Amygdala (tissue), 56 donors: ENCODE measurements around the gene NID1.
"Not testable (repeated sequence)": the region's sequence is repeated elsewhere in the genome, so short reads cannot be mapped to it uniquely, and the experiment has no call there.

ENCODE experiments used
- DNase-seq, 56 donors: peaks; one replicate each; lab custom pipeline; 2025; lab: John Stamatoyannopoulos, UW

The NID1 gene

DNA sequence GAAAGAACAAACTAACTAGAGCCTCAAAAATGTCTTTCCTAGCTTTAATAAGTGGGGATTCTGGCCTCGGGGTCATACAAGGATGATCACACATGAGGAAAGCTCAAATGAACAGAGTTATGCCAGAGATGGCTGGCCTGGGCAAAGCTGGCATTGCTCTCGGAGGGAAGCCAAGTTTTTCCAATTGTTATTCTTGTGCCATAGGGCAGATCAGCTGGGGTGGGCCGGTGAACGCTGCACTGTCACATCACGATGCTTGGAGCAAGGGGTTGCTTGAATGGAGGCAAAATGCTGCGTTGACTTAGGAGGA lies 122.3 kb downstream of the NID1 start:
- no peak for DNase-seq

DNA sequence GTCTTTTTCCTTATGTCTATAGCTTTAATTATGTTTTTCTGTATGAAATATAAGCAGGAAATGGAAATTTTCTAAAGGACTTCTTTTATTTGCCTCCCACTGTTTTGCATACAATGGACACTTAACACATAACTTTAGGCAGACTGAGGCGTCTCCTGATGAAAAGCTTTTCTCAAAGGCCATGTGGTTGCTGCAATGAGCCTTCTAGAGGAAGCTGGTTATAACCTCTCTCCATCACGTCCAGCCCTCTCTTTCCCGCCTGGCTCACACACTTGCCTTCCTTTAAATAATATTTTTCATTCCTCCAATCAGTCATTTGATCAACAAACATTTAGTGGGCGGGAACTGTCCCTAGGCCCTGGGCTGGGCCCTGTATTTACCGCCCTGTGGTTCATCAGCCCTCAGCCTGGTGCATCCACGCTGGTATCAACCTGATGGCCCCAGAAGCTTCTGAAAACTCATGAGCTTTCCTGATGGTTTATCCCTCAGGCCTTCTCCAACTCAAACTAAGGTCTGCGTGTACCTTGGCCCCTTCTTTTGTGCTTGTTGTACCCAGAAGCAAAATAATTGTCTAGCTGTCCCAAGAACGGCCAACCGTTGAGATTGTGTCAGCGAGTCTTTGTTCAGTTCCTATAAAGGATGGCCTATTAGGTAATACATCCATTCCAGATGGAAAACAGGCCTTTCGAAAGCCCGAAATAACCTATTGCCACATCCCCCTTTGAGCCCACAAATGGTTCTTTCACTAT lies 122.8 kb downstream of the NID1 start:
- no peak for DNase-seq

DNA sequence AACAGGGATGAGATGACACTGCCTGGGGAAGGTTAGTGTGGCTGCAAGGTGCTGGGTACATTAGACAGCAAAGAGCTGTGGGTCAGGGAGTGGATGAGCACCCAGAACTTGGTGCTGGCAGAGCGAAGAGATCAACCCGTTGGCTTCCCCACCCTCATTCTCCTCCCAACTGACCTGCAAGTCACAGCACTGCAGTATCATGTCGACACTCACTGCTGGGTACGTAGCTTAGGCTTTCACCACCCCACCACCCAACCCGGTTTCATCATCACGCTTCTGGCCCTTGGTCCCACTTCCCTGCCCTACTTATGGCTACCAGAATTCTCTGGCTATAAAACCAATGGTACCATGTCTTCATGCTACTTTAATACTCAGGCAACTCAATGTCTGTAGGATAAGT lies 124.6 kb downstream of the NID1 start:
- DNase-seq: no peak

DNA sequence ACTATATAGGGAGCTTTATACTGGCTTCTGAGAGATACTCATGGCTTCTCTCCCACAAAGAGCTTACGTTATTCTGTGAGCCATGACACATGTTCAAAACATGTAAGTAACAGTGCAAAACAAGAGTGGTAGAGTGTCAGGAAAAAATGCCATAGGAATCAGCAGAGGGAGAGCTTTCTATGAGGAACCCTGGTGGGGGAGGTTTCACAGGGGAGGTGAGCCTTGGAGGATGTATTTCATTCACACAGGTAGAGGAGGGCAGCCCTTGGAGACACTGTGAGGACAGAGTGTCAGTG lies 125.5 kb downstream of the NID1 start:
- no peak for DNase-seq

DNA sequence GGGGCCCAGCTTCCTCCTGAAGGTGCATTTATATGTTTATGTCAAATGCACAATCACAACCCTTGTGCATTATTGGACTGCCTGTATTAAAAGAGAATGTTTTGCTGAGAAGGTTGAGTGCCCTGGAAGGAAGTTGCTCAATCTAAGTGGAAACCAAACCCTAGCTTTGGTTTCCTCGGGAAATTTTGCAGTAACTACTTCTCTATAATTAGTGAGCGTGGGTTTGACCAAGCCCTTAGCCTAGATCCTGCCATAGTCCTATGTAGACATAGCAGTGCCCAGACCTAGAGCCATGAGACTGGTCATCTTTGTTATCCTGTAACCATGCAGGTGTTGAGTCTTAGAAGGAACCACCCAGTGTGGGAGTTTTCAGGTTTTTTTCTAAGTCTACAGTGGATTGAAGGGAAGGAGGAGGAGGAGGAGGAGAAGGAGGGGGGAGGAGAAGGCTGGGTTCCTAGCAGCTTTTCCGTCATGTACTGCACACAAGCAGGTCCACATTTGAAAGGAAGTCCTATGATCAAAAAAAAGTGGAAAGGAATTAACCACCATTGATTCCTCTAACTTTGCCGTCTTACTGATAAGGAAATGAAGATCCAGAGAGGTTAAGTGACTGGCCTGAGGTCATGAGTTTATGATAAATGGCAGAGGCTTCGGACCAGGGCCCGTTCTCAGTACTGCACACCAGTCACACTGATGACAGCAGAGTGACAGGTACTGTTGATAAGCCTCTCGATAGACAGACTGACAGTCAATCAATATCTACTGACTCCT lies 126.0 kb downstream of the NID1 start:
- DNase-seq: peak in 1 of 56 donors; percentile 12

DNA sequence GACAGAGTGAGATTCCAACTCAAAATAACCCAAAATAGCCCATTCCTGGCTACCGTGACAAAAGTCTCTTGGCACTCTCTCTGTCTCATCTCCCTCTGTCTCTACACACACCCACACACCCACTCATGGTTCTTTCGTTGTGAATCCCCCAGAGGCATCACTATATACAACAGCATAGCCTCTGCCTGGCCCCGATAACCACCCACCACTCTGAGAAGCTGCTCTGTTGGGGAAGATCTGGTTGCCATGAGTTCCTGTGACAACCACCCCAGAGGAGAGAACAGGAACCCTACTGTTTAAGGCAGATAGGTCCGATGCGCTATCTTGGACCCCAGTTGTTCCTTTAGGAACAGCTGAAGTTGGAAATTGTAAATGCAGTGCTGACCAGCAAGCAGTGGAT lies 127.8 kb downstream of the NID1 start:
- no peak for DNase-seq

DNA sequence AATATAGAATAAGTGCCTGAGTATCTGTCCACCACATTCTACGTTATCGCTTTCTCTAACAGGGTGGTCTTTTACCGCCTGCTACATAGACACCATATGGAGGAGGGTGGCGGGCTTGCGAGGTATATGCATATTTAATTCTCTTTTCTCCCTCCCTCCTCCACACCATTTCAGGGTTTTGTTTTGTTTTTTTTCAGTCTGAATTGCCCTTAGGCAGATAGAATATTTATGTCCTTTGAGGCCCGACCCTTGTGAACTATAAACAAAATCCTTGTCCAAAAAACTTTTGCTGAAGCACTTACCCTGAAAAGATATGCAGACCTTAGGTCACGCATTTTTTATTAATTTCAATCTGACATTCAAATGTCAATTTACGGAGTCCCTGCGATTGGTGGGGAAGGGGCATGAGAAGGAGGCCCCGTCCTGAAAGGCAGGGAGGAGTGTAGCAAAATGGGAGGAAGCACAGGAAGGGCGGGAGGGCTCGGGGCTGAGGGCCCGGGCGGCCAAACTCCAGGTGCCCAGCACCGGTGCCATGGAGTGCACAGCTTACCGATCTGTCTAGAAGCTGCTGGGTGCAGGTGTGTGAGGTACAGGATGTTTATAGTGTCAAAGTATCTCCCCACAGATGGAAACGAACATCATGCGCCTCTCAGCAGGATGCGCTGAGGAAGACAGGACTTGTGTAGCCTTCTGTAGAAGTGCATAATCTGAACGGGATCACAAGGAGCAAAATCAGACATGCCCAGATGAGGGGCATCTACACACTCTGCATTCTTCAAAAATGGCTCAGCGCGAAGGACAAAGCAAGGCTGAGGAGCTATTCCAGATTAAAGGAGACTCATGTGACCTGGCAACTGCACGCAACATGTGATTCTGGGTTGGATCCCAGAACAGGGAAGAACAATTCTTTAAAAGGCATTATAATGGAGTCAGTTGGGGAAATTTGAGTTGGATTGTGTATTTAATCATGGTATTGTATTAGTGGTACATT lies 129.4 kb downstream of the NID1 start:
- DNase-seq: no peak

DNA sequence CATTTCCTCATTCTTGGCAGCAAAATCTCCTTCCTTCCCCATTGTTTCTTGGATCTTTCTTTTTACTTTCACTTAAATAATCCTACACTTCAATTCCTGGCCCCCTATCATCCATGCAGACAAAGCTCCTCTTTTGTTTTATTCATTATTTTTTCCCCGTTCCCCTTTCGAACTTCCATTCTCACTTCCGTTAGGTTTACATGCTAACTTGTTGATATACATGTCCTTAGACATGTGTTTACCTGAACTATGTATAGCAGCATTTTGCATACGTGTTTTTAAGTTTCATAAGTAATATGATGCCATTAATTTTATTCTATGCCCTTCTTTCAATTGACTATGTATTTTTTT lies 131.1 kb downstream of the NID1 start:
- DNase-seq: no peak

DNA sequence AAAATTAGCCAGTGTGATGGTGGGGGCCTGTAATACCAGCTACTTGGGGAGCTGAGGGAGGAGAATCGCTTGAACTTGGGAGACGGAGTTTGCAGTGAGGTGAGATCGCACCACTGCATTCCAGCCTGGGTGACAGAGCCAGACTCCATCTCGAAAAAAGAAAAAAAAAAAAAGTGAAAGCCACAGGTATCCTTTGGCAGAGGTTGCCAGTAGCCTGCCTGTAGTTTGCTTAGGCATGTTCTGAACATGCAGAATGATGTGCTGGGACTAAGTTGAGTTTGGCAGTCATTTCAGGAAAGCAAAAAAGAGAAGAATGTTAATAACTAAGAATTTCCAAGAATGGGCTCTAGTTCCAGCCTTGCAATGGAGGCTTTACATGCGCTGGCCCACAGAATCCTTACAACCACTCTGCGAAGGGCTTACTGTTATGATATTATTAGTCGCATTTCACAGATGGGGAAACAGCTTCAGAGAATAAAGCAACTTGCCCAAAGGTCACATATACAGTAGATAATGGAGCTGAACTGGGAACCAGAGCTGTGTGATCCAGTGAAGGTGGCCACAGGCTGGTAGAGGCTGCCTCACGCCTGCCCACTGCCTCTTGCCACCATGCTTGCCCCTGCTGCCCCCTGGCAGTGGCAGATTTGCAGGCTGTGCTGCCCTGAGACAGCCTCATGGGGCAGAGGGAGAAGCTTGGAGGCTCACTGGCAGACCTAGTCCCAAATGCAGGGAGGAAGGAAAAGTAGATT lies 131.7 kb downstream of the NID1 start:
- DNase-seq: peak in 1 of 56 donors; percentile 17

DNA sequence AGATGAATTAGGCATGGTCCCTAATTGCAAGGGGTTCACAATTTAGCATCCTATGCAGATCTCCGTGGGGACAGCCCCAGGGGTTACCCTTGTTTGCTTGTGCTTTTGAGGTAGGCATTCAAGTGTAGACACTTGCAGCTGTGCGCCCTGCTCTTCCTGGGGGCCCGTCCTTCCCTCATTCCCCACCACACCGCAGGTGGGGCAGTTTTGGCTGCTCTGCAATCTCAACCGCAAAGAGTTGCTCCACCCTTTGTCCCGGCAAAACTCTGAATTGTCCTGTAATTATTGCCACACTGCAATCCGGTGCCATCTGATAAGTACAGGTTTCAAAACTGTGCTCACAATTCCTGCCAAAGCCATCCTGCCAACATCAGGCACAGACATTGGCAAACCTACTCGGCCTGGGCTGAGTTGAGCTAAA lies 132.8 kb downstream of the NID1 start:
- no peak for DNase-seq

DNA sequence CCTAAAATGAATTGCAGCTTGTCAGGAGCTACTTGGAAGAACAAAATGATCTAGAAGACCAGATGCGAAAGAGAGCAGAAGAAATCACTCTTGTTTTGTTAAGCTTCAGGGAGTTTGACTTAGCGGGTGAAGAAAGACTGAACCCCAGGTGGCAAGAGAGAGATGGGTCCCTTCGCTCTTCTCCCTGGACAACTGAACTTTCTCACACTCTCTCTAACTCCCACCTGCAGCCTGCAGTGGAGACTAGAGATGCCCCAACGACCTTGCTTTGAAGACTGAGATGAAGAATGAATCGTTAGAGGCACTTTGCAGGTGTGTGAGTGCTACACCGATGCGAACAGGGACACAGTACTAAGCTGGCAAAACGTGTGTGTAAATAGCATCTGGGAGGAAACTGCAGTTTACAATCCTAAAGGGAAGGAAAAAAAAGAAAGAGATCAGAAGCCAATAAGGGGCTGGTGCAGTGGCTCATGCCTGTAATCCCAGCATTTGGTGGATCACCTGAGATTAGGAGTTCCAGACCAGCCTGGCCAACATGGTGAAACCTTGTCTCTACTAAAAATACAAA lies 133.6 kb downstream of the NID1 start:
- no peak for DNase-seq

DNA sequence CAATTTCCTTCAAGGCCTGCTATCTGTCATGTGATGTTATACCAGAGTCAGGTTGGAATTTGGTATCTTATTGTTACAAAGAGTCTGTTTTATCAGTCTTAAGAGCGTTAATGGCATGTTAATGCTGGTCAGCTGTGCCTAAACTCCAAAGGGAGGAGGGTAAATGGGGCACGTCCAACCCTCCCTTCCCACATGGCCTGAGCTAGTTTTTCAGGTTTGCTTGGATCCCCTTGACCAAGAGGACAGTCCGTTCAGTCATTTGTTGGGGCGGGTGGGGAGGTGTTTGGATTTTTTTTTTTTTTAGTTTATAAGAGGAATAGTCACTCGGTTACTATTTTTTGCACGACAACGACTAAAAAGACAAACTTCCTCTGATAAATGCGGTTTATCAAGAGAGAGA lies 134.3 kb downstream of the NID1 start:
- DNase-seq: no peak

DNA sequence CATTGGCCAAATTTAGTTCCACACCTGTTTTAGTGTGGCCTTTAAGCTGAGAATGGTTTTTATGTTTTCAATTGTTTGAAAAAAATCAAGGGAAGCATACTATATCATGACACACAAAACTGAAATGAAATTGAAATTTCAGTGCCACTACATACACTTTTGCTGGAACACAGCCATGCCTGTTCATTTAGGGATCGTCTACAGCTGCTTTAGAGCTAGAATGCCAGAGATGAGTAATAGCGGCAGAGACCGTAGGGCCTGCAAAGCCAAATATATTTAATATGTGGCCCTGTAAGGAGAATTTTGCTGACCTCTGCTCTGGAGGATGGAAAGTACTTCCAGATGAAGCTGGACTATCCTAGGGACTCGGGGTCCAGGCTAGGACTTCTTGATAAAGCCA lies 135.7 kb downstream of the NID1 start:
- DNase-seq: no peak

DNA sequence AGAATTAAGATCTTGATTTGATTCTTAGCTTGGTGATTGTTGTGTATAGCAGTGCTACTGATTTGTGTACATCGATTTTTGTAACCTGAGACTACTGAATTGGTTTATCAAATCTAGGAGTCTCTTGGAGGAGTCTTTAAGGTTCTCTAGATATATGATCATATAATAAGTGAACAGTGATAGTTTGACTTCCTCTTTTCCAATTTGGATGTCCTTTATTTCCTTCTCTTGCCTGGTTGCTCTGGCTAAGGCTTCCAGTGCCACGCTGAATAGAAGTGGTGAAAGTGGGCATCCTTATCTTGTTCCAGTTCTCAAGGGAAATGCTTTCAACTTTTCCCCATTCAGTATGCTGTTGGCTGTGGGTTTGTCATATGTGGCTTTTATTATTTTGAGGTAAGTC lies 136.7 kb downstream of the NID1 start:
- DNase-seq: no peak

DNA sequence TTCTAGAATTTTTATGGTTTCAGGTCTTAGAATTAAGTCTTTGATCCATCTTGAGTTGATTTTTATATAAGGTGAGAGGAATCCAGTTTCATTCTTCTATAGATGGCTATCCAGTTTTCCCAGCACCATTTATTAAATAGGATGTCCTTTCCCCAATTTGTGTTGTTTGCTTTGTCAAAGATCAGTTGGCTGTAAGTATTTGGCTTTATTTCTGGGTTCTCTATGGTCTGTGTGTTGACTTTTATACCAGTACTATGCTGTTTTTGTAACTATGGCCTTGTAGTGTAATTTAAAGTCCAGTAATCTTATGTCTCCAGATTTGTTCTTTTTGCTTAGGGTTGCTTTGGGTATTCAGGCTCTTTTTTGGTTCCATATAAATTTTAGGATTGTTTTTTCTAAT lies 137.3 kb downstream of the NID1 start:
- DNase-seq: not testable (repeated sequence)
